ENCODE results near the gene KCNC3. TPM values are rescaled to one million over a fixed set of nuclear protein-coding genes. Genes with fewer than 3 reads are reported as not detected.
"Not testable (repeated sequence)": the region's sequence is repeated elsewhere in the genome, so short reads cannot be mapped to it uniquely, and the experiment has no call there.

The KCNC3 gene
- total RNA-seq, 1 donor from 2014 or later = not detected

DNA sequence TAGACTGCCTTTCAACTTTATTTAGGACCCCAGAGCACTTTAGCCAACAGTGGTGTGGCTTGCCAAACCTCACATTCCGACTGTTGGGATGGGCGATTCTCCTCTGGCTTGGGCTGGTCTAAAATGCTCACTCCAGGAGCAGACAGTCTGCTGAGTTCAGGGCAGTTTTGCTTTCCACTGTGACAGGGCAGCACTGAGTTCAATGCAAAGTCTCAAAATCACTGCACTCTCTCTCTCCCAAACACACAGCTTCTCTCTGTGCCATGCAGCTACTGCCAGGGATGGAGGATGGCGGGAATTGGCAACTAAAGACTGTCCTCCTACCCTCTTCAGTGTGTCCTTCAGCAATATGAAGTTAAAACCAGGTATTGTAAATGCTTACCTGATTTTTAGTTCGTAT, 23.1 kb upstream of the KCNC3 start:
- no peaks in the 10 kb centered on the region for H4K20me1 ChIP-seq (ENCODE audit: insufficient read depth, low read length)
- H3K9ac ChIP-seq (ENCODE audit: low read length) = no peak overlapping the region
- FAIRE-seq (no peak), DNase-seq (ENCODE audit: low read depth) (no peak)
- no peaks in the 10 kb centered on the region for H3K27me3 Mint-ChIP-seq (ENCODE audit: low read depth, unreplicated experiment)
- no peak for TF ChIP-seq EZH2 (IDR thresholded peaks at IDR 0.05; ENCODE audit: insufficient read depth, low read length)
- TF ChIP-seq, protein P1, sequence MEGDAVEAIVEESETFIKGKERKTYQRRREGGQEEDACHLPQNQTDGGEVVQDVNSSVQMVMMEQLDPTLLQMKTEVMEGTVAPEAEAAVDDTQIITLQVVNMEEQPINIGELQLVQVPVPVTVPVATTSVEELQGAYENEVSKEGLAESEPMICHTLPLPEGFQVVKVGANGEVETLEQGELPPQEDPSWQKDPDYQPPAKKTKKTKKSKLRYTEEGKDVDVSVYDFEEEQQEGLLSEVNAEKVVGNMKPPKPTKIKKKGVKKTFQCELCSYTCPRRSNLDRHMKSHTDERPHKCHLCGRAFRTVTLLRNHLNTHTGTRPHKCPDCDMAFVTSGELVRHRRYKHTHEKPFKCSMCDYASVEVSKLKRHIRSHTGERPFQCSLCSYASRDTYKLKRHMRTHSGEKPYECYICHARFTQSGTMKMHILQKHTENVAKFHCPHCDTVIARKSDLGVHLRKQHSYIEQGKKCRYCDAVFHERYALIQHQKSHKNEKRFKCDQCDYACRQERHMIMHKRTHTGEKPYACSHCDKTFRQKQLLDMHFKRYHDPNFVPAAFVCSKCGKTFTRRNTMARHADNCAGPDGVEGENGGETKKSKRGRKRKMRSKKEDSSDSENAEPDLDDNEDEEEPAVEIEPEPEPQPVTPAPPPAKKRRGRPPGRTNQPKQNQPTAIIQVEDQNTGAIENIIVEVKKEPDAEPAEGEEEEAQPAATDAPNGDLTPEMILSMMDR (IDR thresholded peaks at IDR 0.05; ENCODE audit: insufficient read depth, low read depth, low read length) = no peak
- no peaks in the 10 kb centered on the region for H3K27me3 ChIP-seq (ENCODE audit: insufficient read depth, low read length)
- no peaks in the 10 kb centered on the region for H3K9me3 ChIP-seq (ENCODE audit: insufficient read depth, low read depth, low read length)
- H2AFZ ChIP-seq (ENCODE audit: low read depth, low read length) = no peak overlapping the region
- no peaks in the 10 kb centered on the region for H3K4me1 Mint-ChIP-seq (ENCODE audit: low read depth, unreplicated experiment)
- no peaks in the 10 kb centered on the region for H3K36me3 ChIP-seq (ENCODE audit: insufficient read depth, low read length)
- no peaks in the 10 kb centered on the region for H3K36me3 Mint-ChIP-seq (ENCODE audit: low read depth, unreplicated experiment)
- H3K4me3 Mint-ChIP-seq (ENCODE audit: unreplicated experiment) = no peak overlapping the region
- H3K4me3 ChIP-seq (ENCODE audit: insufficient read depth, low read depth, low read length) = no peak overlapping the region
- no peak overlapping the region for H3K27ac ChIP-seq (ENCODE audit: low read depth, low read length)
- H3K9me3 Mint-ChIP-seq (ENCODE audit: unreplicated experiment) = peaks cover 4% of the 10 kb centered on the region
- no peaks in the 10 kb centered on the region for H3K79me2 ChIP-seq (ENCODE audit: insufficient read depth, low read length)
- H3K4me1 ChIP-seq (ENCODE audit: insufficient read depth, low read length) = peaks cover under 1% of the 10 kb centered on the region
- no peak overlapping the region for H3K27ac Mint-ChIP-seq (ENCODE audit: unreplicated experiment)
- no peak overlapping the region for H3K4me2 ChIP-seq (ENCODE audit: low read length)

DNA sequence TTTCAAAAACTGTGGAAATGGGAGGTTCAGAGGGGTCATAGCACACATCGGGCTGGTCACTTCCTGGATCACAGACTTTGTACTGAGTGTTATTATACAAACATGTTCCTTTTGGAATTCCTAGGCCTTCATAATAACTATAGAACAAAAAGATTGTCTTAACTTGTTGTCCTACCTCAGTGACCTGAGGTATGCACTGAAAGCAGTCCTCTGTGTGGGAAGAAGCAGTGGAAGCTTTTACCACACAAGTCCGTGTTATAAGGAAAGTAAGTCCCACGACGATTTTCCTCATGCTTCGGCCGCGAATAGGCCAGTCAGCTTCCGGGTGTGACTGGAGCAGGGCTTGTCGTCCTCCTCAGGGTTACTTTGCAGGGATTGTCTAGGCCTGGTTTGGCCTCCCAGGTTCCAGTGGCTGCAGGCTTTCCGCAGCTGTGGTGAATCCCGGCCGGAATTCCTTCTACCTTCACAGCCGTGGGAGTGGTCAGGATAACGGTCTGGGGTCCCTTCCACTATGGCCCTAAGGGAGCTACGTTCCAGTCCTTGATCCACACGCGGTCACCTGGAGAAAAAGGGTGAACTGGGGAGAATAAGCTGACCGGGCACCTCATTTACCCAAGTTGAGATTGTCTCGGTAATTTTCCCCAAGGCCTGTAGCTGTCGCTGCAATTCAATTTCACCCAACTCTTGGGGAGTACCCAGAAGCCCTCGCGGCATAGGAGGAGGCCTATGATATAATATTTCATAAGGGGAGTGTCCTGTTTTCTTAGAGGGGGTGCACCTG, 20.3 kb upstream of the KCNC3 start:
- H2AFZ ChIP-seq (ENCODE audit: low read depth, low read length) = no peak overlapping the region
- no peaks in the 10 kb centered on the region for H4K20me1 ChIP-seq (ENCODE audit: insufficient read depth, low read length)
- H3K27ac Mint-ChIP-seq (ENCODE audit: unreplicated experiment) = no peak overlapping the region
- H3K36me3 Mint-ChIP-seq (ENCODE audit: low read depth, unreplicated experiment) = no peaks in the 10 kb centered on the region
- H3K4me1 ChIP-seq (ENCODE audit: insufficient read depth, low read length) = no peaks in the 10 kb centered on the region
- DNase-seq (ENCODE audit: low read depth) = no peak
- no peak overlapping the region for H3K4me3 ChIP-seq (ENCODE audit: insufficient read depth, low read depth, low read length)
- no peak overlapping the region for H3K4me3 Mint-ChIP-seq (ENCODE audit: unreplicated experiment)
- TF ChIP-seq, protein P1 (IDR thresholded peaks at IDR 0.05; ENCODE audit: insufficient read depth, low read depth, low read length) = no peak
- TF ChIP-seq EZH2 (IDR thresholded peaks at IDR 0.05; ENCODE audit: insufficient read depth, low read length) = no peak
- H3K27me3 Mint-ChIP-seq (ENCODE audit: low read depth, unreplicated experiment) = no peaks in the 10 kb centered on the region
- no peaks in the 10 kb centered on the region for H3K27me3 ChIP-seq (ENCODE audit: insufficient read depth, low read length)
- H3K9ac ChIP-seq (ENCODE audit: low read length) = no peak overlapping the region
- no peaks in the 10 kb centered on the region for H3K36me3 ChIP-seq (ENCODE audit: insufficient read depth, low read length)
- no peaks in the 10 kb centered on the region for H3K4me1 Mint-ChIP-seq (ENCODE audit: low read depth, unreplicated experiment)
- H3K9me3 ChIP-seq (ENCODE audit: insufficient read depth, low read depth, low read length) = peaks cover 6% of the 10 kb centered on the region
- H3K9me3 Mint-ChIP-seq (ENCODE audit: unreplicated experiment) = peaks cover 11% of the 10 kb centered on the region
- FAIRE-seq = no peak
- no peak overlapping the region for H3K27ac ChIP-seq (ENCODE audit: low read depth, low read length)
- no peaks in the 10 kb centered on the region for H3K79me2 ChIP-seq (ENCODE audit: insufficient read depth, low read length)
- H3K4me2 ChIP-seq (ENCODE audit: low read length) = no peak overlapping the region

DNA sequence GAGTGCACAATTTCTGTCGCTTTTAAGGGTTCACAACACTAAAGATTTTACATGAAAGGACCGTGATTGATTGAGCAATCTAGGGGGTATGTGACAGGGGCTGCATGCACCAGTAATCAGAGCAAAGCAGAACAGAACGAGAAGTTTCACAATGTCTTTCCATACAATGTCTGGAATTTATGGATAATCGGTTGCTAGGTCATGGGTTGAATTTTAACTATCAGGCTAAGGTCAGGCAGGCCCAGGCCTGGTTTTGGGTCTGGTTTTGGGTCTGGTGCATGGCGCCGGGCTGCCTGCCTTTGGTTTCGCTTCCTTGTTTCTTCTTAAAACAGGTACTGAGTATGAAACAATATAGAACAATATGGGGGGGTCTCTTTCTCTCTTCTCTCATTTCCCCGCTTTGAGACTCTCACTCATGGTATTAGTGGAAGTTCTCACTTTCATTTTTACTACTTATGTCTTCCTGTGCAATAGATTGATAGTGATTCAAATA, 18.0 kb upstream of the KCNC3 start:
- H3K27me3 Mint-ChIP-seq (ENCODE audit: low read depth, unreplicated experiment); FAIRE-seq; H3K4me2 ChIP-seq (ENCODE audit: low read length); H3K9ac ChIP-seq (ENCODE audit: low read length); H4K20me1 ChIP-seq (ENCODE audit: insufficient read depth, low read length); H3K27ac ChIP-seq (ENCODE audit: low read depth, low read length); H3K27ac Mint-ChIP-seq (ENCODE audit: unreplicated experiment); H3K27me3 ChIP-seq (ENCODE audit: insufficient read depth, low read length); H3K36me3 ChIP-seq (ENCODE audit: insufficient read depth, low read length); H3K4me3 ChIP-seq (ENCODE audit: insufficient read depth, low read depth, low read length); H3K4me1 ChIP-seq (ENCODE audit: insufficient read depth, low read length); H3K4me1 Mint-ChIP-seq (ENCODE audit: low read depth, unreplicated experiment); H3K79me2 ChIP-seq (ENCODE audit: insufficient read depth, low read length); DNase-seq (ENCODE audit: low read depth); H3K36me3 Mint-ChIP-seq (ENCODE audit: low read depth, unreplicated experiment); H2AFZ ChIP-seq (ENCODE audit: low read depth, low read length); H3K4me3 Mint-ChIP-seq (ENCODE audit: unreplicated experiment); H3K9me3 ChIP-seq (ENCODE audit: insufficient read depth, low read depth, low read length): not testable (repeated sequence)
- peaks cover 15% of the 10 kb centered on the region for H3K9me3 Mint-ChIP-seq (ENCODE audit: unreplicated experiment)
